Gastrocnemius medialis (tissue), 4 donors: ENCODE results near the gene SLC39A3. TPM values are rescaled to one million over a fixed set of nuclear protein-coding genes. Genes with fewer than 3 reads are reported as not detected.

ENCODE experiments used
- ATAC-seq, 2 donors: fragments of 150-250 bp; one replicate each; pipeline ENCODE4 v1.9.1; 2016
- DNase-seq, 2 donors: peaks; one replicate each; pipeline ENCODE4 v3.0.0-alpha.2; 2019
- H3K27ac ChIP-seq, 4 donors: fragments of 200-600 bp; sonication (generic); 1 replicate in 1 of 4; 2 replicates in 3 of 4; pipeline ENCODE4 v1.5.1; 2016 to 2018; ENCODE audit warnings: mild to moderate bottlenecking in 2 of 4, moderate library complexity in 1 of 4
- H3K27me3 ChIP-seq, 3 donors: fragments of 200-600 bp; sonication (generic) in 2 of 3; 1 replicate in 1 of 3; 2 replicates in 2 of 3; pipeline versions ENCODE4 v1.5.1 to v1.6.0; 2016 to 2019; ENCODE audit warnings: mild to moderate bottlenecking in 1 of 3, moderate library complexity in 1 of 3
- H3K36me3 ChIP-seq, 2 donors: fragments of 200-600 bp; sonication (generic) in 1 of 2; one replicate each; pipeline ENCODE4 v1.5.1; 2017 to 2018
- H3K4me1 ChIP-seq, 2 donors: fragments of 200-600 bp; sonication (generic) in 1 of 2; one replicate each; pipeline ENCODE4 v1.5.1; 2016 to 2017; ENCODE audit warnings: mild to moderate bottlenecking in 2 of 2
- H3K4me3 ChIP-seq, 4 donors: fragments of 200-600 bp; sonication (generic) in 3 of 4; 1 replicate in 1 of 4; 2 replicates in 3 of 4; pipeline ENCODE4 v1.5.1; 2016 to 2019; ENCODE audit warnings: mild to moderate bottlenecking in 2 of 4
- H3K9me3 ChIP-seq, 3 donors: fragments of 200-600 bp; sonication (generic) in 2 of 3; 1 replicate in 1 of 3; 2 replicates in 2 of 3; pipeline ENCODE4 v1.5.1; 2016 to 2019
- POLR2A ChIP-seq, 2 donors: fragments of 450-650 bp; IDR thresholded peaks; one replicate each; pipeline ENCODE4 v1.6.1; 2017; ENCODE audit warnings: antibody characterized with exemption in 2 of 2, mild to moderate bottlenecking in 2 of 2, moderate library complexity in 2 of 2
- in situ Hi-C, 4 donors: fragments of 200-750 bp; cut with MboI; loops; one replicate each; pipeline versions ENCODE4 v1.15.0 to v1.8.0; 2017; ENCODE audit warnings: low sequenced_read_pairs in 4 of 4
- intact Hi-C: fragments of 100-400 bp; cut with DNase I; formaldehyde crosslinking; loops from one replicate; pipeline ENCODE4 v1.15.1; 2023; ENCODE audit warnings: low total_unique reads
- total RNA-seq, 4 donors: library from RNA; depleted of rRNA; stranded (reverse); fragments of >200 nt; gene quantifications; one replicate each; pipeline versions ENCODE4 v1.1.0 to v1.2.3, GENCODE V29; 2016
- TF ChIP-seq, protein P1 (sequence below), 5 experiments: fragments of 450-650 bp in 3 of 5; fragments of 200-600 bp in 2 of 5; sonication (generic) in 2 of 5; IDR thresholded peaks in 4 of 5; conservative IDR thresholded peaks in 1 of 5; 1 replicate in 4 of 5; 2 replicates in 1 of 5; pipeline ENCODE4 v1.5.1; 2016 to 2019; ENCODE audit warnings: antibody characterized with exemption in 5 of 5, mild to moderate bottlenecking in 3 of 5, moderate library complexity in 3 of 5

The SLC39A3 gene
- total RNA-seq, 4 donors from 2014 or later, result 23.1 to 60.9 (median 27.1) TPM

GRCh38 chr19:2735374-2735773, 4.4 kb downstream of the SLC39A3 start:
- peaks cover 6 to 42% of the 10 kb centered on the region in 2 donors for H3K36me3 ChIP-seq
- no peak overlapping the region for H3K27ac ChIP-seq
- TF ChIP-seq, protein P1, sequence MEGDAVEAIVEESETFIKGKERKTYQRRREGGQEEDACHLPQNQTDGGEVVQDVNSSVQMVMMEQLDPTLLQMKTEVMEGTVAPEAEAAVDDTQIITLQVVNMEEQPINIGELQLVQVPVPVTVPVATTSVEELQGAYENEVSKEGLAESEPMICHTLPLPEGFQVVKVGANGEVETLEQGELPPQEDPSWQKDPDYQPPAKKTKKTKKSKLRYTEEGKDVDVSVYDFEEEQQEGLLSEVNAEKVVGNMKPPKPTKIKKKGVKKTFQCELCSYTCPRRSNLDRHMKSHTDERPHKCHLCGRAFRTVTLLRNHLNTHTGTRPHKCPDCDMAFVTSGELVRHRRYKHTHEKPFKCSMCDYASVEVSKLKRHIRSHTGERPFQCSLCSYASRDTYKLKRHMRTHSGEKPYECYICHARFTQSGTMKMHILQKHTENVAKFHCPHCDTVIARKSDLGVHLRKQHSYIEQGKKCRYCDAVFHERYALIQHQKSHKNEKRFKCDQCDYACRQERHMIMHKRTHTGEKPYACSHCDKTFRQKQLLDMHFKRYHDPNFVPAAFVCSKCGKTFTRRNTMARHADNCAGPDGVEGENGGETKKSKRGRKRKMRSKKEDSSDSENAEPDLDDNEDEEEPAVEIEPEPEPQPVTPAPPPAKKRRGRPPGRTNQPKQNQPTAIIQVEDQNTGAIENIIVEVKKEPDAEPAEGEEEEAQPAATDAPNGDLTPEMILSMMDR (IDR thresholded peaks at IDR 0.05 in 4 of 5, conservative IDR thresholded peaks at IDR 0.05 in 1 of 5), result no peak
- no peak for TF ChIP-seq POLR2A (IDR thresholded peaks at IDR 0.05)
- DNase-seq (no peak), ATAC-seq (no peak)
- peaks cover 4 to 13% of the 10 kb centered on the region in 2 donors for H3K4me1 ChIP-seq
- in situ Hi-C loops (no loop called here), intact Hi-C loops (no loop called here)
- no peaks in the 10 kb centered on the region for H3K9me3 ChIP-seq
- H3K4me3 ChIP-seq, result no peak overlapping the region
- H3K27me3 ChIP-seq, result no peaks in the 10 kb centered on the region

DNA sequence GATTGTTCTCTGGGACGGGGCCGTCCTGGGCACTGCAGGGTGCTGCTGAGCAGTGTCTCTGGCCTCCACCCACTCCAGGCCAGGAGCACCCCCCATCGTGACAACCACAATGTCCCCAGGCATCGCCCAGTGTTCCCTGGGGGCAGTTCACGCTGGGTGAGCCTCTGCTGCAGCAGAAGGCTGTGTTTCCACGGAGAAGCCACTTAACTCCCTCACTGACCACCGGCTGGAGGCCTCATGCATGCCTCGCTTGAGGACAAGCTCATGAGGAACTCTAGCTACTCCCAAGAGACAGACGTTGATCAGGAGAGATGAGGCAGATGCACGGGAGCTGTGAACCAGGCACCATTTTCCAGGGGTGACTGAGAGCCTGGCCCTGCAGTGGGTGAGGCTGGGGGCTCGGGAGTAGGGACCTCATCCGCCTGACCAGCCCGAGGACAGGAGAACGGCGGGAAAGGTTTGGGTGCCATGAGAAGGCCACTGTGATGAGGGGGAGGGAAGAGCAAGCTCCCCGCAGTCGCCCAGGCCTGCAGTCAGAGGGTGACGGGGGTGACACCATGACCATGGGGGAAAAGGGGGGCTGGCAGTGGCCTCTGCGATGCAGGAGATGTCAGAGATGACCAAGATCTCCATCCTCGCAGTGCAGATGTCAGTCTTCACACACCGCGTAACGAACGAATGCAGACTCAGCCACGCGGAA, 5.1 kb downstream of the SLC39A3 start:
- intact Hi-C loops, result no loop called here
- DNase-seq (no peak), ATAC-seq (no peak)
- Histone ChIP-seq H3K36me3 (peaks cover 6 to 42% of the 10 kb centered on the region in 2 donors), H3K27me3 (no peaks in the 10 kb centered on the region), H3K9me3 (no peaks in the 10 kb centered on the region), H3K4me3 (no peak overlapping the region), H3K4me1 (peaks cover 4 to 13% of the 10 kb centered on the region in 2 donors), H3K27ac (no peak overlapping the region)
- in situ Hi-C loops, result no loop called here
- TF ChIP-seq POLR2A (IDR thresholded peaks at IDR 0.05), result no peak
- TF ChIP-seq, protein P1 (IDR thresholded peaks at IDR 0.05 in 4 of 5, conservative IDR thresholded peaks at IDR 0.05 in 1 of 5), result no peak

GRCh38 chr19:2733930-2734588, 5.8 kb downstream of the SLC39A3 start:
- DNase-seq (no peak), ATAC-seq (no peak)
- no peaks in the 10 kb centered on the region for H3K9me3 ChIP-seq
- no peaks in the 10 kb centered on the region for H3K27me3 ChIP-seq
- peaks cover under 1 to 8% of the 10 kb centered on the region in 2 donors for H3K4me1 ChIP-seq
- H3K36me3 ChIP-seq, result peaks cover 6 to 42% of the 10 kb centered on the region in 2 donors
- intact Hi-C loops, result no loop called here
- no peak overlapping the region for H3K4me3 ChIP-seq
- no peak overlapping the region for H3K27ac ChIP-seq
- TF ChIP-seq, protein P1 (IDR thresholded peaks at IDR 0.05 in 4 of 5, conservative IDR thresholded peaks at IDR 0.05 in 1 of 5), result no peak
- no peak for TF ChIP-seq POLR2A (IDR thresholded peaks at IDR 0.05)
- in situ Hi-C loops, result no loop called here

DNA sequence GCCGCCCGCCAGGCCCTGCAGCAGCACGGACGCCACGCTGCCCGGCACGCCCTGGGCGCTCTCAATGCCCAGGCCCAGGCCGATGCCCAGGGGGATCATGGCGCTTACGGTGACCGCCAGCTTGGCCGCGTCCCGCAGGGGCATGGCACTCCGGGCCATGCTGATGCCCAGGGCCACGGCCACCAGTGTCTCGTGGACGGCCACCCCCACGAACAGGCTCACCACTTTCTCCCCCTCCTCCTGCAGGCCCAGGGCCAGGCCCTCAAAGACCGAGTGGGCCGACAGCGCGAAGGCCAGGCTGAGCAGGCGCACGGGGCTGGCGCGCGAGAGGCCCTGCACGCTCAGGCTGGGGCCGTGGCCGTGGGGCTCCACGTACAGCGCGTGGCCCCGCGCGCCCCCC, 6.9 kb downstream of the SLC39A3 start:
- no peaks in the 10 kb centered on the region for H3K9me3 ChIP-seq
- H3K36me3 ChIP-seq, result peaks cover 6 to 42% of the 10 kb centered on the region in 2 donors
- in situ Hi-C loops, result no loop called here
- no peaks in the 10 kb centered on the region for H3K4me1 ChIP-seq
- peaks cover 0 to 5% (median 0%) of the 10 kb centered on the region in 3 donors for H3K27me3 ChIP-seq
- TF ChIP-seq POLR2A (IDR thresholded peaks at IDR 0.05), result no peak
- TF ChIP-seq, protein P1 (IDR thresholded peaks at IDR 0.05 in 4 of 5, conservative IDR thresholded peaks at IDR 0.05 in 1 of 5), result no peak
- DNase-seq (no peak), ATAC-seq (no peak)
- H3K27ac ChIP-seq, result no peak overlapping the region
- intact Hi-C loops, result no loop called here
- H3K4me3 ChIP-seq, result no peak overlapping the region
